ENCODE results near the gene HIPK3. TPM values are rescaled to one million over a fixed set of nuclear protein-coding genes. Genes with fewer than 3 reads are reported as not detected.

Gene HIPK3
- total RNA-seq, 2 donors from 2014 or later, result 125 to 311 TPM

GRCh38 chr11:33390944-33391892 is 134.0 kb downstream of the HIPK3 start:
- no peaks in the 10 kb centered on the region for H3K27me3 ChIP-seq (replicated peaks; ENCODE audit: insufficient read depth)
- no peaks in the 10 kb centered on the region for H3K4me1 ChIP-seq (ENCODE audit: control insufficient read depth in 1 of 2, low read depth in 2 of 2)
- H3K4me3 ChIP-seq, result no peak overlapping the region
- H3K36me3 ChIP-seq, result no peaks in the 10 kb centered on the region
- no peak for TF ChIP-seq CTCF (IDR thresholded peaks at IDR 0.05)
- H3K27ac ChIP-seq, result no peak overlapping the region
- no peak for ATAC-seq (ENCODE audit: insufficient number of reproducible peaks, low FRiP score, low read depth)
- DNase-seq (ENCODE audit: low spot score), result no peak
- H3K9me3 ChIP-seq, result peaks cover 1% of the 10 kb centered on the region

GRCh38 chr11:33391893-33392251 is 134.7 kb downstream of the HIPK3 start:
- no peaks in the 10 kb centered on the region for H3K27me3 ChIP-seq (replicated peaks; ENCODE audit: insufficient read depth)
- ATAC-seq (ENCODE audit: insufficient number of reproducible peaks, low FRiP score, low read depth), result no peak
- H3K4me1 ChIP-seq (ENCODE audit: control insufficient read depth in 1 of 2, low read depth in 2 of 2), result no peaks in the 10 kb centered on the region
- no peaks in the 10 kb centered on the region for H3K9me3 ChIP-seq
- no peak for DNase-seq (ENCODE audit: low spot score)
- H3K36me3 ChIP-seq, result no peaks in the 10 kb centered on the region
- TF ChIP-seq CTCF (IDR thresholded peaks at IDR 0.05), result no peak
- H3K4me3 ChIP-seq, result no peak overlapping the region
- H3K27ac ChIP-seq, result no peak overlapping the region

- H3K36me3 ChIP-seq, result no peaks in the 10 kb centered on the region
- ATAC-seq (ENCODE audit: insufficient number of reproducible peaks, low FRiP score, low read depth), result no peak
- no peaks in the 10 kb centered on the region for H3K4me1 ChIP-seq (ENCODE audit: control insufficient read depth in 1 of 2, low read depth in 2 of 2)
- H3K27ac ChIP-seq, result no peak overlapping the region
- TF ChIP-seq CTCF (IDR thresholded peaks at IDR 0.05), result no peak
- H3K27me3 ChIP-seq (replicated peaks; ENCODE audit: insufficient read depth), result no peaks in the 10 kb centered on the region
- DNase-seq (ENCODE audit: low spot score), result no peak
- H3K4me3 ChIP-seq, result no peak overlapping the region
- no peaks in the 10 kb centered on the region for H3K9me3 ChIP-seq
Measured at GRCh38 chr11:33394431-33395109, 137.4 kb downstream of the HIPK3 start.

- no peak for TF ChIP-seq CTCF (IDR thresholded peaks at IDR 0.05)
- no peaks in the 10 kb centered on the region for H3K27me3 ChIP-seq (replicated peaks; ENCODE audit: insufficient read depth)
- ATAC-seq (ENCODE audit: insufficient number of reproducible peaks, low FRiP score, low read depth), result no peak
Measured at GRCh38 chr11:33396361-33396760, 139.2 kb downstream of the HIPK3 start.

GRCh38 chr11:33399421-33399820 is 142.2 kb downstream of the HIPK3 start:
- H3K27me3 ChIP-seq (replicated peaks; ENCODE audit: insufficient read depth), result no peaks in the 10 kb centered on the region
- H3K27ac ChIP-seq, result no peak overlapping the region
- no peak for DNase-seq (ENCODE audit: low spot score)
- H3K4me3 ChIP-seq, result no peak overlapping the region
- H3K9me3 ChIP-seq, result no peaks in the 10 kb centered on the region
- no peak for TF ChIP-seq CTCF (IDR thresholded peaks at IDR 0.05)
- H3K4me1 ChIP-seq (ENCODE audit: control insufficient read depth in 1 of 2, low read depth in 2 of 2), result no peaks in the 10 kb centered on the region
- ATAC-seq (ENCODE audit: insufficient number of reproducible peaks, low FRiP score, low read depth), result no peak
- H3K36me3 ChIP-seq, result no peaks in the 10 kb centered on the region

More at GRCh38 chr11:33396361-33396760, 139.2 kb downstream of the HIPK3 start:
- Histone ChIP-seq H3K36me3 (no peaks in the 10 kb centered on the region), H3K4me3 (no peak overlapping the region), H3K27ac (no peak overlapping the region), H3K4me1 (ENCODE audit: control insufficient read depth in 1 of 2, low read depth in 2 of 2) (no peaks in the 10 kb centered on the region), H3K9me3 (no peaks in the 10 kb centered on the region)
- no peak for DNase-seq (ENCODE audit: low spot score)

Data from thoracic aorta (tissue), 2 donors.